Measurements from ENCODE around the gene RRAGC.

DNA sequence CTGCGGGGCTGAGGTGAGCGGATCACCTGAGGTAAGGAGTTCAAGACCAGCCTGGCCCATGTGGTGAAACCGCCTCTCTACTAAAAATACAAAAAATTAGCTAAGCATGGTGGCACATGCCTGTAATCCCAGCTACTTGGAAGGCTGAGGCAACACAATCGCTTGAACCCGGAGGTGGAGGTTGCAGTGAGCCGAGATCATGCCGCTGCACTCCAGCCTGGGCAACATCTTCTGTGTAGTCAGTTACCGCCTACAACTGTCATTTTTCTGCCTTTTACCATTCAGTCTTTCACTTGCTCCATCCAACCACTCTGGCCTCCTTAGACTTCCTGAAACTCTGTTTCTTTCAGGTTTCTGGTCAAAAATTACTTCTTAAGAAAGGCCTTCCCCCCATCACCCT is 11.4 kb upstream of the RRAGC start:
- TF ChIP-seq, protein P1, sequence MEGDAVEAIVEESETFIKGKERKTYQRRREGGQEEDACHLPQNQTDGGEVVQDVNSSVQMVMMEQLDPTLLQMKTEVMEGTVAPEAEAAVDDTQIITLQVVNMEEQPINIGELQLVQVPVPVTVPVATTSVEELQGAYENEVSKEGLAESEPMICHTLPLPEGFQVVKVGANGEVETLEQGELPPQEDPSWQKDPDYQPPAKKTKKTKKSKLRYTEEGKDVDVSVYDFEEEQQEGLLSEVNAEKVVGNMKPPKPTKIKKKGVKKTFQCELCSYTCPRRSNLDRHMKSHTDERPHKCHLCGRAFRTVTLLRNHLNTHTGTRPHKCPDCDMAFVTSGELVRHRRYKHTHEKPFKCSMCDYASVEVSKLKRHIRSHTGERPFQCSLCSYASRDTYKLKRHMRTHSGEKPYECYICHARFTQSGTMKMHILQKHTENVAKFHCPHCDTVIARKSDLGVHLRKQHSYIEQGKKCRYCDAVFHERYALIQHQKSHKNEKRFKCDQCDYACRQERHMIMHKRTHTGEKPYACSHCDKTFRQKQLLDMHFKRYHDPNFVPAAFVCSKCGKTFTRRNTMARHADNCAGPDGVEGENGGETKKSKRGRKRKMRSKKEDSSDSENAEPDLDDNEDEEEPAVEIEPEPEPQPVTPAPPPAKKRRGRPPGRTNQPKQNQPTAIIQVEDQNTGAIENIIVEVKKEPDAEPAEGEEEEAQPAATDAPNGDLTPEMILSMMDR (IDR thresholded peaks at IDR 0.05; ENCODE audit: extremely low read depth in 1 of 2, insufficient read depth in 1 of 2, low read depth in 1 of 2, low read length in 2 of 2) = no peak
- TF ChIP-seq POLR2AphosphoS5 (IDR thresholded peaks at IDR 0.05; ENCODE audit: insufficient read depth, low read depth, low read length) (no peak), POLR2A (IDR thresholded peaks at IDR 0.05; ENCODE audit: low read depth, low read length) (no peak), MYC (IDR thresholded peaks at IDR 0.05; ENCODE audit: low read depth, low read length) (no peak), FOS (IDR thresholded peaks at IDR 0.05; ENCODE audit: borderline replicate concordance, insufficient read depth, low read length) (no peak)

All from endothelial cell of umbilical vein (primary cell).